Activated gamma-delta T cell (primary cell): Measurements from ENCODE around the gene JAKMIP3.

Experiments
- DNase-seq: peaks from one replicate; lab custom pipeline; 2025; lab: John Stamatoyannopoulos, UW

Gene JAKMIP3

DNA sequence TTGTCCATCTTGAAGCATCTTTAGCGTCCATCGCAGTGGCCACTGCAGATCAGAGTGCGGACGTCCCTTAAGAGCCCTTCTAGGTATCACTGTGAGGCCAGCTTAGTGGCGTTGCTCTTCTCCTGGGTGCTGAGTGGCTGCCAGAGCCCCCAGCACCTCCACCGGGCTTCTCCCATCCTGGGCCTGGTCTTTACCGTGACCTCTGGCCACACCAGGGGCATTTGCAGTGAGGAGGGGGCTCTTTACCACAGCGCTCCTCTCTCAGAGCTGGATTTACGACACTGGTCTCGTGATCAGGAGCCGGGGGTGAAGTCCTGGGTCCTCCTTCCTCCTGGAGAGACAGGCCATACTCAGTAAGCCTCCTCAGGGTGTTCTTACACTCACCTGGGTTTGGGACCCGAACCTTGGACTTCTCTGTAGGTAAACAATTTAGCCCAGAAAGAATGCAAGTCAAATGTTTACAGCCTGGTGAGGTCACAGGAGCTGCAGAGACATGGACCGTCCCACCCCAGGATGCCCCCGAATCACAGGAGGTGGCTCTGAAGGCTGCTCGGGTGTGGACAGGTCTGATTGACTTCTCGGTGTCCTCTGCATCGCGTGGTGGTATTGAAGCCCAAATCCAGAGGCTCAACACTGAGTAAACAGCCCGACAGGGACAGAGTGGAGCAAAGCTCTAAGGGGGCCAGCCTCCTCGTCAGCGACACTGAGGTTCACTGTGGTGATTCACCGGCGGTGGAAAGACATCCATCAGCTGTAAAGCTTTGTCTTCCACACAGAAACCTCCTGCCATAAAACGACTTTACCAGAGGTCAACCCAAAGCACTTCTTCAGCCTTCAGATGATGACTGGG, 33.0 kb downstream of the JAKMIP3 start:
- DNase-seq: no peak

DNA sequence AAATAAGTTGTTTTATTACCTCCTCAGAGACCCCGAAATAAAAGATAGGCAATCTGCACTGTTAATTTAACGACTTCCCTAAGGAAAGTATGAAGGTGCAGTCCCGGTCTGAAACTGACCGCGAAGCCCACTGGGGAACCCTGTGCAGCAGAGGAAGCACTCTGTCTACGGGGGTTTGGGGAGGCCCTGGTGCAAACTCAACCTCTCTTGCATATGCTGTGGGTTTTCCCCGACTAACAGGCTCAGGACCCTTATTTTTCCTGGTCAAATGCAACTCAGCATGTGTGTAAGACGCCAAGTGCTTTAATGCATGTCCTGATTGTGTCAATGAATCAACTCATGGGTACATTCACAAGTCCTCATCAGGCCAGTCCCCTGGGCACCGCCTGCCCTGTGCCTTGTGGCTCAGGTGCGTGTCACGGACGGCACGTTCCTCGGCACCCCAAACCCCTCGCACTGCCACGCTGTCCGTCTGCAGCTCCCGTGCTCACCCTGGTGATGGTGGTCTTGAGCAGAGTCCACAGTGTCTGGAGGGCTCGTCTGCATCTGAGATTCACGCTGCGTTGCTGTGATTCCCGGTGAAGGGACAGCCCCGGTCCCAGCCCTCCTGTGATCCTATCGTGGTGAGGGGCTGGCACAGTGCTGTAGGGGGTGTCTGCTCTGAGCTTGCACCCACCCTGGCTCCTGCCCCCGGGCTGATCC, 33.8 kb downstream of the JAKMIP3 start:
- no peak for DNase-seq

GRCh38 chr10:132100091-132100481, 34.3 kb downstream of the JAKMIP3 start:
- no peak for DNase-seq

DNA sequence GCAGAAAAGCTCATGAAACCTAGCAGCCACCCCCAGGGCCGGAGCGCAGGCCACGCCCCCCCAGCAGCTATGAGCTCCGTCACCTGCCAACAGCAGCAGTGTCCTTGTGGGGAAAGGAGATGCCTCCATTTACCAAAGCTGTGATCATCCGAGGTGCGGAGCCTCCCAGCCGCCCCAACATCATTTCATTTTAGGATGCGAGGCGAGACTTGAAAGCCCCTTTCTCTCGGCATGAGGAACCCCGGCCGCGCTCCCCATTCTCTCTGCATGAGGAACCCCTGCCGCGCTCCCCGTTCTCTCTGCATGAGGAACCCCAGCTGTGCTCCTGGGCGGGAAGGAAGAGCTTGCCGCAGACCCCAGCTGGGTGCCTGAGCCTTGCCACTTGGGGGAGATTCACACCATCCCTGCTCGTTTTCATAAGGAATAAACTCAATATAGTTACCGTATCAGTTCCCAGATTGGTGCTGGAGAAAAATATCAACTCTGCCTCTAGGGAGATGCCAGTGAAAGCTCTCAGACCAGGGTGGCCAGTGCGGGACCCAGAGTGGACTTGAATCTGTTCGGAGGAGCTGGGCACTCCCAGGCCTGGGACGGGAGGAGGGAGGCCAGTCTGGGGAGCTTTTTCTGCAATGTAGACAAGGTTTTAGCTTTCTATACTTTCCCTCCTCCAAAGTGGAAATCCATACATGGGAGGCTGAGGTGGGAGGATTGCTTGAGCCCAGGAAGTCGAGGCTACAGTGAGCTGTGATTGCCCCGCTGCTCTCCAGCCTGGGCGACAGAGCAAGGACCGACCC, 35.0 kb downstream of the JAKMIP3 start:
- no peak for DNase-seq

DNA sequence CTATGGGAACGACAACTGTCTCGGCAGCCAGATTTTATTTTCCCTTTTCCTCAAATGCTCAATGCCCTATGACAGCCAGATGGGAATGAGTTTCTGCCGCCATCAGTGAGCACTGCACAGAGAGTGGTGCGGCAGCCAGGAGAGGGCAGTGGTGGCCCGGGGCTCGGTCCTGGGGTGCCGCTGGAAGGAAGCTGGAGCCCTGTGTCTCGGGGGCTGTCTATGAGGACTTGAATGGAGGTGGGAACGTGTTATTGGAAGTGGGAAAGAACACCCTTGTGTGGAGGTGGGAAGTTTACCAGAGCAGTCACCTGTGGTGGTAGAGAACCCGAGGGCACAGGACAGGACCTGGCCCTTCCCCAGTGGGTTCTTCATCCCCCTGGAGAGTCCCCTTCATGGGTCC, 35.8 kb downstream of the JAKMIP3 start:
- DNase-seq: no peak

- DNase-seq: no peak
These were observed 36.4 kb downstream of the JAKMIP3 start for GRCh38 chr10:132102071-132102716.

DNA sequence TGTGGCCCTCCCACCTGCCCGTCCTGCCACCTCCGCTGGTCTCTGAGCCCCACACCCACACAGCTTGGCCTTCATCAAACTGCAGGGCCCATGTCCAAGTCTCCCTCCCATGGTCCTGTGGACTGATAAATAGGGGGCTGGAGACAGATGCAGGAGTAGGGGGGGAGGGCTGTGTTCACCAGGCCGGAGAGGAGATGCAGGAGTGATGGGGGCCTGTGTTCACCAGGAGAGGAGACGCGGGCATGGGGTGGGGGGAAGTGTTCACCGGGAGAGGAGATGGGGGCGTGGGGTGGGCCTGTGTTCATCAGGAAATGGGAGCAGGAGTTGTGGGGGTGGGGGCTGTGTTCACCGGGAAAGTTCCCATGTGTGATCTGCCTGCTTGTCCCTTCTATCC, 37.0 kb downstream of the JAKMIP3 start:
- no peak for DNase-seq

GRCh38 chr10:132103116-132103910, 37.6 kb downstream of the JAKMIP3 start:
- no peak for DNase-seq

DNA sequence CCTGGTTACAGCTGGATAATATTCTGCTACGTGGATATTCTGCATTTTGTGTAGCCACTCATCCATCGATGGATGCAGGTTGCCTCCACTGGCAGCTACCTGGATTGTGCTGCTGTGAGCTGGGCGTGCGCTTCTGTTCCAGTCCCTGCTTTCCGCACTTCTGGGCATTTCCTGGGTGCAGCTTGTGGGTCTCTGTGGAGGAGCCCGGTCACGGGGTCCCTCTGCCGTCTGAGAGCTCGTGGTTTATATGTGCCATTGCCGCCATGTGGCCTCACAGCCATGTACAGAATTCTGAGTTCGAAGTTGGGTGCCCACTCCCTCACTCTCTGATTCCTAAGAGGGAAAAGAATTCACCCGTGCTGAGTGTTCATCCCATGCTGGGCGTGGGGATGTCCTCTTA, 38.3 kb downstream of the JAKMIP3 start:
- DNase-seq: no peak

DNA sequence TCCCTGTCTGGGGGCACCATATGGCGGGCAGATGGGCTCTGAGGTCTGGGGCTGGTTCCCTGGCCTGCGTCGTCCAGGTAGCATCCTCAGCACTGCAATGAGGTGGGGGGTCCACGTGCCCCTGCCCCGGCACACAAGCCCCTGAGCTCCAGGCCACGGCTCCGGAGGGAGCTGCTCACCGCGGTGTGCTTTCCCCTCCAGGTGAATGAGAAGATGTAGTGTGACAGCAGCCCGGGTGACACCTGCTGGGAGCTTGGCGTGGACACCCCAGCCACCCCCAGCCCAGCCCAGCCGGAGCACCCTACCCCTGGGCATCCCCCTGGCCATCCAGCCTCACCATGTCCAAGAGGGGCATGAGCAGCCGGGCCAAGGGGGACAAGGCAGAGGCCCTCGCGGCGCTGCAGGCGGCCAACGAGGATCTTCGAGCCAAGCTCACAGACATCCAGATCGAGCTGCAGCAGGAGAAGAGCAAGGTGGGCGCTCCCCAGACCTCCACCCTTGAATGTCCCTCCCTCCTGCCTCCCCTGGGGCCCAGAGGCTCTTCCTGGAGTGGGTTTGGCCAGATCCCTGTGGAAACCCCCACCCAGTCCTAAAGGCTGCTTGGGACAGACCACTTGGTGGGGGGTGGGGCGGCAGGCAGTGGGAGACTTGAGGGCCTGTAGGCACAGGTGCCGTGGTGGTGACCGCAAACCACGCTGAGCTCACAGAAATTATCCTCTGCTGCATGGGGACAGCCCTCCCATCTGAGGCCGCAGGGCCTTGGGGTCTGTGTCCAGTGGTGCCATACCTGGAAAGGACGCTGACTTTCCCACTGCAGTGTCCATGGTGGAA, 38.9 kb downstream of the JAKMIP3 start:
- DNase-seq: no peak

DNA sequence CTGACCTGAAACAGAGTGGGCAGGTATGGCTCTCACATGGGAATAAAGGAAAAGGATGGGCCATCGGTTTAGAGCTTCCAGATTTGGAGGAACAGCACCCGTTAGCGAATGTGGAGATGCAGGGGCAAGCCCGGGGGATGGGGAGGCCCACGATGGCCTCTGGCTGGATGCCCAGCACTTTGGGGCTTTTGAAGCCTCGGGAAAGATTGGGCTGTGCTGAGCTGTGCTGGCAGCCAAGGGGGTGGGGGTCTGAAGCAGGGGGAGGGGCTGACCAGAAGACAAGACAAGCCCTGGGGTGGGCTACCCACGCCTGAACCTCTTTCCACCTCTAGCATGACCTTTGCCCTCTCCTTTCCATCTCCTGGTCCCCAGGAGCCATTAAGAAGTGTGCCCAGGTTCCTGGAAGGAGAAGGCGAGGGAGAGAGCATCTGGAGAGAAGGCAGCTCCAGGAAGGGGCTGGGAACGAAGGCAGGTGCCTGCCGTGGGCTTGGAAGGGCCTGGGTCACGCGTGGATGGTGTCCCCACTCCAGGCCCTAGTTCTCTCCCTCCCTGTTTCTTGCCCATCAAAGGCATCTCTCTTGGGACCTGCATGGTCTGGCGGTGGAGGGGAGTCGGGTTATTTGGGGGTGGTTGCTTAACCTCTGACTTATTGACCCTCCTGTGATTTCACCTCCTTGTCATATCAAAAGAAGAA, 39.7 kb downstream of the JAKMIP3 start:
- no peak for DNase-seq

- no peak for DNase-seq
These were observed 40.7 kb downstream of the JAKMIP3 start for GRCh38 chr10:132106431-132106830.

DNA sequence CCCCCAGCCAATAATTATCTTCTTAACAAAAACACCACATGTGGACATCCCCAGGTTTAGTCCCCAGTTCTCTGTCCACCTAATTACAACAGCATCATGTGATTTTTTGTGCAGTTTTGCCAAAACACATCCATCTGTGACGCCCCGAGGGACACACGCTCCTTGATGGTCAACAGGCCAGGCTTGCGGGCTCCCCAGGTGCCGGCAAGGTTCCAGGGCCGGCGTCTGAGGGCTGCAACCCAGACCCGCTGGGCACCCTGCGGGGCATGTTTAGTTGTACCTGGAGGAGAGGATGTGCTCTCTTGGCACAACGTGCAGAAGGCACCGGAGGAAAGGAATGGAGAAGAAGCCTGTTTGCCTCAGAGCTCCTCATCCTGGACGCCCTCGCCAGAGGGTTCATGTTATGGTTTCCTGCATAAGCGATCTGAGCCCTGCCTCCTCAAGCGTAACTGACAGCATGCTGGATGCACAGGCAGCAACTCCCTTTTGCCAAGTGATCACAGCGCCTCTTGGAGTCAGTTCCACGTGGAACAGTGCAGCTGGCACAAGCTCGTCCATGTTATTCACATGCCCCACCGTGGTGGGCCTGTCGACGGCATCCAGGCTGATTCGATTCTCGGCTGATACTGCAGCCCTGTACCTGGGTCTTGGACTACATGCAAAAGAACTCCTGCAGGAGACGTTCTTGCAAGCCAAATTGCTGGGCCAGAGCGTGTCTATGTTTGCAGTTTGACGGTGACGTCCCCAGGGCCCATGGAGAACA, 41.6 kb downstream of the JAKMIP3 start:
- no peak for DNase-seq

DNA sequence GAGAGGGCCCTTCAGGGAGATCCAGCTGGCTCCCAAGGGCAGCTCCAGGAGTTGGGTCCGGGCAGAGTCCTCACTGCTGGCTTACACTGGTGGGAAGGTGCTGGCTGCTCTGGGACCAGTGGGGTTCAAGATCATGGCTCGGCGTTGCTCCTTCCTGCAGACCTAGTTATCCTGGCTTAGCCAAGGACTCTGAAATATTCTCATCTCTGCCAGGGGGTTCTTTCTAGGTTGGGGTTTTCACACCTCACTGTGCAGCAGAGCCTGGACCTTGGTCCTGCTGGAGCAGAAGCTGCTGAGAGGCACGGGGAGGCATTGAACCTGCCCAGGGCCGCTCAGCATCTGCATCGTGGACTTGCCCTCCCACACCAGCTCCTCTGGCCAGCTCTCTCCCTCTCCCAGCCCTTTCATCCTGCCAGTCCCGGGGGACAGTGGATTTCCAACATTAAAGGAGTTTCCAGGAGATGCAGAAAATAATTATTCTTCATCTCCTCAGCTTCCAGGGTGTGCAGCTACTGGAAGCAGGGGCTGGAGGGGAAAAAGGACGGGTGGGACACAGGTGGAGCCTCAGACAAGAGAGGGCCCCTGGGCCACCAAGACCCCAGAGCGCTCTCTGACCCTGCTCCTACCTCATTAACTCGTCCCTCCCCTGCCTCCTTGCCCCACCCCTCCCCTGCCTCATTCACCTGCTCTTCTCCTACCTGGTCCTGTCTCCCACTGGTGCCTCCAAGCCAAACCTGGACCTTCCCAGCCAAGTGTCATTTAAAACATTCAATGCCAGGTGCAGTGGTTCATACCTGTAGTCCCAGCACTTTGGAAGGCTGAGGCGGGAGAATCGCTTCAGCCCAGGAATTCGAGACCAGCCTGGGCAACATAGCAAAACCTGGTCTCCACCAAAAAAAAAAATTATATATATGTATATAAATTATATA, 42.5 kb downstream of the JAKMIP3 start:
- no peak for DNase-seq

GRCh38 chr10:132109341-132110110, 43.8 kb downstream of the JAKMIP3 start:
- DNase-seq: no peak

GRCh38 chr10:132110111-132110521, 44.4 kb downstream of the JAKMIP3 start:
- no peak for DNase-seq

DNA sequence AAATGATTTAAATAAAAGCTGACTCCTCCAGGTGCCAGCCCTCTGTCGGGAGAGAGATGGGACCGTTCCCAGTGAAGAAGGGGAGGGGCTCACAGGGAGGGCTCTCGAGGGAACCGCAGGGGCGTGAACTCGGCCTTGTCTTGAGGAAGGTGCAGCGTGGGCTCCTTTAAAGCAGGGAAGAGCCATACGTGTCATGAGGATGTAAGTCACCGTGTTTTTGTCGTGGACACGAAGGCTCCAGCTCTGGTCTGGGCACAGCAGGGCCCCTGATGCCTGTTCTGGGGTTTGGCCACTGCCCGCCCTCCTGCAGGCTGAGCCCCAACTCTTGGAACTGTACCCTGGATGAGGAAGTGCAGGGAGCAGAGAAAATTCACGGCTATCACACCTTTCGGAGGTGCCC, 45.0 kb downstream of the JAKMIP3 start:
- no peak for DNase-seq
